Stimulated activated CD8-positive, alpha-beta memory T cell treated with anti-CD3 and anti-CD28 coated beads, Interleukin-15, amount 100 ng/mL, for 1 hour (primary cell): ENCODE data around the gene BMP8A.
A peak's percentile ranks its signal among the peaks of the same experiment; 100 is the strongest.
"Not testable (repeated sequence)": the region's sequence is repeated elsewhere in the genome, so short reads cannot be mapped to it uniquely, and the experiment has no call there.

Experiments used
- DNase-seq: peaks from one replicate; pipeline ENCODE4 v3.0.0-alpha.2; 2020; ENCODE audit warnings: low read depth

BMP8A gene

GRCh38 chr1:39491146-39491921, at the start of gene BMP8A:
Gene BMP8A, plus strand, starts transcription at chr1:39491636. Its CDS starts 356 bp downstream, at chr1:39491992.
- peak; percentile 41 for DNase-seq

- DNase-seq = no peak
Measured at GRCh38 chr1:39441797-39442196, 49.6 kb upstream of the BMP8A start.

- no peak for DNase-seq
Measured at GRCh38 chr1:39445573-39445972, 45.9 kb upstream of the BMP8A start.

- no peak for DNase-seq
Measured at GRCh38 chr1:39446986-39447567, 44.4 kb upstream of the BMP8A start.

GRCh38 chr1:39450041-39450440, 41.4 kb upstream of the BMP8A start:
- DNase-seq = not testable (repeated sequence)

- no peak for DNase-seq
Measured at GRCh38 chr1:39450956-39451606, 40.4 kb upstream of the BMP8A start.

- DNase-seq = no peak
Measured at GRCh38 chr1:39452081-39452480, 39.4 kb upstream of the BMP8A start.

- no peak for DNase-seq
Measured at GRCh38 chr1:39452540-39452939, 38.9 kb upstream of the BMP8A start.

GRCh38 chr1:39453603-39454002, 37.8 kb upstream of the BMP8A start:
- no peak for DNase-seq

GRCh38 chr1:39458991-39459390, 32.4 kb upstream of the BMP8A start:
- DNase-seq = no peak

- DNase-seq = no peak
Measured at GRCh38 chr1:39462074-39462473, 29.4 kb upstream of the BMP8A start.

GRCh38 chr1:39466413-39467107, 24.9 kb upstream of the BMP8A start:
- no peak for DNase-seq

- not testable (repeated sequence) for DNase-seq
Measured at GRCh38 chr1:39467108-39467720, 24.2 kb upstream of the BMP8A start.

GRCh38 chr1:39469150-39469549, 22.3 kb upstream of the BMP8A start:
- no peak for DNase-seq

- no peak for DNase-seq
Measured at GRCh38 chr1:39470040-39470439, 21.4 kb upstream of the BMP8A start.

- no peak for DNase-seq
Measured at GRCh38 chr1:39472826-39473225, 18.6 kb upstream of the BMP8A start.

GRCh38 chr1:39473324-39473723, 18.1 kb upstream of the BMP8A start:
- no peak for DNase-seq

GRCh38 chr1:39474810-39475209, 16.6 kb upstream of the BMP8A start:
- DNase-seq = no peak

- DNase-seq = not testable (repeated sequence)
Measured at GRCh38 chr1:39475551-39475950, 15.9 kb upstream of the BMP8A start.

GRCh38 chr1:39478126-39478915, 13.1 kb upstream of the BMP8A start:
- DNase-seq = no peak

GRCh38 chr1:39481289-39481688, 10.1 kb upstream of the BMP8A start:
- DNase-seq = no peak
